K562 (cell line): ENCODE results near the gene ATRIP. TPM values are rescaled to one million over a fixed set of nuclear protein-coding genes. Genes with fewer than 3 reads are reported as not detected.

Experiments
- ATAC-seq: fragments of 200-7000 bp; cut with Tn5 transposase; 3 replicates; pipeline ENCODE4 v1.9.1; 2020; ENCODE audit warnings: moderate library complexity
- BruUV-seq: library from RNA; stranded (reverse); fragments of 400-500 nt; replicated peaks from 2 replicates; lab custom pipeline; 2021; lab: Mats Ljungman, UMichigan
- CTCF ChIA-PET: fragments of 300-600 bp; formaldehyde crosslinking; extraction: SDS; loops from one replicate; lab custom pipeline; 2021; ENCODE audit warnings: low intra/inter-chr PET ratio; lab: Yijun Ruan, JAX
- POLR2A ChIA-PET: fragments of 300-600, 350-650 bp; sonication (Branson Sonifier 250); formaldehyde crosslinking; extraction: SDS; loops from one replicate; lab custom pipeline; 2021; ENCODE audit warnings: antibody characterized with exemption, inconsistent platforms; lab: Yijun Ruan, JAX
- DNase-seq, 4 experiments: peaks; one replicate each; pipeline versions ENCODE4 v3.0.0 to v3.0.0-alpha.2; 2011 to 2018; ENCODE audit warnings: low spot score in 3 of 4, mixed read lengths in 3 of 4; ENCODE audit errors: extremely low read depth in 1 of 4
- FAIRE-seq: peaks from 2 replicates; lab custom pipeline; 2011; peaks lifted over from hg19 to GRCh38; lab: Jason Lieb, UNC
- H2AFZ ChIP-seq: 2 replicates; pipeline ENCODE4 v1.6.0; 2011; ENCODE audit warnings: low read depth, low read length, control low read depth, inconsistent platforms
- H3K27ac ChIP-seq: fragments of 200-600 bp; 3 replicates; pipeline ENCODE4 v1.8.0; 2011; ENCODE audit warnings: low read depth, mild to moderate bottlenecking, control low read depth, inconsistent platforms, low read length, moderate library complexity, mixed read lengths; ENCODE audit errors: extremely low read depth
- H3K27me3 ChIP-seq, 2 experiments: fragments of 300-600 bp in 1 of 2; 2 replicates in 1 of 2; 3 replicates in 1 of 2; pipeline versions ENCODE4 v1.6.0 to v1.8.0; 2011; ENCODE audit warnings: inconsistent platforms in 2 of 2, low read length in 2 of 2, mild to moderate bottlenecking in 1 of 2, mixed read lengths in 1 of 2, moderate library complexity in 1 of 2; ENCODE audit not compliant: control insufficient read depth in 2 of 2, insufficient read depth in 2 of 2
- H3K36me3 ChIP-seq: fragments of 300-600 bp; 3 replicates; pipeline ENCODE4 v1.8.0; 2011; ENCODE audit warnings: mild to moderate bottlenecking, low read length, inconsistent platforms; ENCODE audit not compliant: control insufficient read depth, insufficient read depth
- H3K4me1 ChIP-seq, 2 experiments: fragments of 200-600 bp in 1 of 2; replicated peaks in 1 of 2; 2 replicates in 1 of 2; 3 replicates in 1 of 2; pipeline versions ENCODE4 v1.5.1 to v1.8.0; 2011; ENCODE audit warnings: inconsistent platforms in 2 of 2, low read length in 2 of 2, mild to moderate bottlenecking in 1 of 2, mixed read lengths in 1 of 2, moderate library complexity in 1 of 2; ENCODE audit not compliant: control insufficient read depth in 2 of 2, insufficient read depth in 2 of 2
- H3K4me2 ChIP-seq: 2 replicates; pipeline ENCODE4 v1.6.1; 2011; ENCODE audit warnings: low read length, control low read depth, inconsistent platforms, mixed read lengths; ENCODE audit not compliant: insufficient read depth
- H3K4me3 ChIP-seq: fragments of 200-600 bp; sonication (generic), shearing (Covaris generic); 2 replicates; pipeline ENCODE4 v1.5.1; 2016; ENCODE audit warnings: control low read depth, inconsistent platforms
- H3K79me2 ChIP-seq: fragments of 200-600 bp; 3 replicates; pipeline ENCODE4 v1.8.0; 2011; ENCODE audit warnings: low read length, inconsistent platforms; ENCODE audit not compliant: control insufficient read depth, insufficient read depth
- H3K9ac ChIP-seq, 2 experiments: 2 replicates each; pipeline versions ENCODE4 v1.6.0 to v1.6.1; 2011; ENCODE audit warnings: low read depth in 2 of 2, low read length in 2 of 2, control low read depth in 1 of 2, inconsistent platforms in 1 of 2, mild to moderate bottlenecking in 1 of 2, mixed read lengths in 1 of 2; ENCODE audit not compliant: insufficient read depth in 1 of 2
- H3K9me1 ChIP-seq: one replicate; pipeline ENCODE4 v1.6.0; 2011; ENCODE audit warnings: inconsistent platforms, mild to moderate bottlenecking, low read length, moderate library complexity; ENCODE audit not compliant: control insufficient read depth, insufficient read depth
- H3K9me3 ChIP-seq: replicated peaks from 2 replicates; pipeline ENCODE4 v1.5.1; 2011; ENCODE audit warnings: low read depth, low read length, inconsistent platforms; ENCODE audit not compliant: control insufficient read depth, insufficient read depth
- H4K20me1 ChIP-seq: replicated peaks from 2 replicates; pipeline ENCODE4 v1.6.1; 2011; ENCODE audit warnings: low read length, inconsistent platforms, mixed read lengths; ENCODE audit not compliant: control insufficient read depth, insufficient read depth
- NFE2 ChIP-seq: IDR thresholded peaks from 2 replicates; pipeline ENCODE4 v1.6.1; 2014; ENCODE audit warnings: antibody characterized with exemption, low read depth
- RAD51 ChIP-seq: fragments of 450-650 bp; IDR thresholded peaks from 2 replicates; pipeline ENCODE4 v1.7.1; 2016; ENCODE audit warnings: low read depth, mild to moderate bottlenecking, borderline replicate concordance
- TGIF2 ChIP-seq: sonication (generic); formaldehyde crosslinking; IDR thresholded peaks from 2 replicates; pipeline ENCODE4 v1.8.1; 2022; ENCODE audit warnings: mild to moderate bottlenecking, missing genetic modification reagents, moderate library complexity
- WGBS: fragments of 100-300 bp; shearing (Covaris generic); methylation state at CpG from one replicate; pipeline ENCODE4 v1.1.6; 2016; ENCODE audit warnings: low coverage, mixed read lengths; ENCODE audit not compliant: insufficient coverage; ENCODE audit errors: missing lambda C conversion rate; 5-methylcytosine and 5-hydroxymethylcytosine counted together
- in situ Hi-C: fragments of 300-500 bp; cut with MboI; formaldehyde crosslinking; loops from 4 replicates; pipeline ENCODE4 v1.15.0; 2018; ENCODE audit warnings: inconsistent platforms, mixed read lengths
- intact Hi-C: fragments of 100-400 bp; cut with micrococcal nuclease; formaldehyde crosslinking; loops from 2 replicates; pipeline ENCODE4 v1.14.2; 2022
- polyA plus RNA-seq, 8 experiments: library from polyadenylated mRNA; depleted of rRNA in 4 of 8; stranded (reverse) in 5 of 8; unstranded in 3 of 8; fragments of >200 nt; fragmentation: Nextera tagmentation in 2 of 8; fragmentation: Illumina TruSeq in 1 of 8; extraction: Ambion mirVana in 2 of 8; extraction: Trizol in 1 of 8; gene quantifications; 2 replicates each; pipeline versions ENCODE4 v1.2.1 to v1.2.3, GENCODE V29; 2011 to 2014; ENCODE audit warnings: inconsistent platforms in 1 of 8, missing spikeins in 1 of 8
- total RNA-seq, 7 experiments: library from RNA; depleted of rRNA in 6 of 7; stranded (reverse); fragments of >200 nt in 6 of 7; fragmentation: Illumina TruSeq in 2 of 7; extraction: Trizol in 2 of 7; gene quantifications; 2 replicates each; pipeline versions ENCODE4 v1.2.1 to v1.2.3, GENCODE V29; 2011 to 2021; ENCODE audit warnings: low replicate concordance in 1 of 7
- TF ChIP-seq, protein P1 (sequence below): sonication (generic); formaldehyde crosslinking; IDR thresholded peaks from 2 replicates; pipeline ENCODE4 v1.4.0; 2020; ENCODE audit warnings: mild to moderate bottlenecking, missing genetic modification reagents
- TF ChIP-seq, protein P2 (sequence below): fragments of 200-600 bp; sonication (generic); IDR thresholded peaks from one replicate; pipeline ENCODE4 v1.6.1; 2012; ENCODE audit warnings: mild to moderate bottlenecking, low read depth, low read length, inconsistent platforms

The ATRIP gene
- total and polyA plus RNA-seq, 9 of the 15 experiments (the other 6 are each of a cell fraction or from before 2014, with no cell fraction given): 1.7 to 15.7 (median 10.5) TPM

DNA sequence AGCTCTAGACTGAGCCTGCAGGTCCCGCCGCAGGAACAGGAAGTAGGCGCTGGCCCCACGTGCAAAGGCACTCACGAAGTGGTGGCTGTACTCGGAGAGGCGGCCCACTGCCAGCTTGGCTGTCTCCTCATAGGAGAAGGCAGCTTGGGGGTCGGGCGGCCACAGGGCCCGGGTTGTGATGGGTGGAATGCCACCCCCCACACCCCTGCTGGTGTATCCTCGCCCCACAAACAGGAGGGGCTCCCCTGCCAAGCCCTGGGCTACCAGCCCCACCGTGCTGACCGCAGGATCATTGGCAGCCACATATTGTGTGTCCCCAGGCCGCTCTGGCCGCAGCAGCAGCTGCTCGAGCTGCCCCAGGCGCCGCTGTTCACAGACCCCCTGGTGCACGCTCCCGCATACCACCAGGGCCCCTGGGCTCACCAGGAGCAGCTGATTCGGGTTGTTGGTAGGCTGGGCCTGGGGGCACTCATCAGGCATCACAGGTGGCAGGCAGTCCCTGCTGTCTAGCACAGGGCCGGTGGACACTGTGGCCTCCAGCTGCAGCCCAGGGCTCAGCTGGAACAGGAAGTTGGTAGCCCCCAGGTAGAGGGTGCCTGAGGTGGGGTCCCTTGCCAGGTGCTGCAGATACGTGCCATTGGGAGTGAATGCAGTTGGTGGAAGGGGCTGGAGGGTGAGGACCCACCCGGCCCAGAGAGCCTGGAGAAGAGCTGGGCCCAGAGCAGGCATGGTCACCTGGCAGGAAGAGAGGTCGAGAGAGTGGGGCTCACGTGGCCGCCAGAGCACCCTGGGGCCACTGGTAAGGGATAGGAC is 22.4 kb upstream of the ATRIP start:
- TF ChIP-seq NFE2 (no peak), RAD51 (no peak), TGIF2 (no peak)
- TF ChIP-seq, protein P1, sequence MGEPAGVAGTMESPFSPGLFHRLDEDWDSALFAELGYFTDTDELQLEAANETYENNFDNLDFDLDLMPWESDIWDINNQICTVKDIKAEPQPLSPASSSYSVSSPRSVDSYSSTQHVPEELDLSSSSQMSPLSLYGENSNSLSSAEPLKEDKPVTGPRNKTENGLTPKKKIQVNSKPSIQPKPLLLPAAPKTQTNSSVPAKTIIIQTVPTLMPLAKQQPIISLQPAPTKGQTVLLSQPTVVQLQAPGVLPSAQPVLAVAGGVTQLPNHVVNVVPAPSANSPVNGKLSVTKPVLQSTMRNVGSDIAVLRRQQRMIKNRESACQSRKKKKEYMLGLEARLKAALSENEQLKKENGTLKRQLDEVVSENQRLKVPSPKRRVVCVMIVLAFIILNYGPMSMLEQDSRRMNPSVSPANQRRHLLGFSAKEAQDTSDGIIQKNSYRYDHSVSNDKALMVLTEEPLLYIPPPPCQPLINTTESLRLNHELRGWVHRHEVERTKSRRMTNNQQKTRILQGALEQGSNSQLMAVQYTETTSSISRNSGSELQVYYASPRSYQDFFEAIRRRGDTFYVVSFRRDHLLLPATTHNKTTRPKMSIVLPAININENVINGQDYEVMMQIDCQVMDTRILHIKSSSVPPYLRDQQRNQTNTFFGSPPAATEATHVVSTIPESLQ: no peak
- TF ChIP-seq, protein P2, sequence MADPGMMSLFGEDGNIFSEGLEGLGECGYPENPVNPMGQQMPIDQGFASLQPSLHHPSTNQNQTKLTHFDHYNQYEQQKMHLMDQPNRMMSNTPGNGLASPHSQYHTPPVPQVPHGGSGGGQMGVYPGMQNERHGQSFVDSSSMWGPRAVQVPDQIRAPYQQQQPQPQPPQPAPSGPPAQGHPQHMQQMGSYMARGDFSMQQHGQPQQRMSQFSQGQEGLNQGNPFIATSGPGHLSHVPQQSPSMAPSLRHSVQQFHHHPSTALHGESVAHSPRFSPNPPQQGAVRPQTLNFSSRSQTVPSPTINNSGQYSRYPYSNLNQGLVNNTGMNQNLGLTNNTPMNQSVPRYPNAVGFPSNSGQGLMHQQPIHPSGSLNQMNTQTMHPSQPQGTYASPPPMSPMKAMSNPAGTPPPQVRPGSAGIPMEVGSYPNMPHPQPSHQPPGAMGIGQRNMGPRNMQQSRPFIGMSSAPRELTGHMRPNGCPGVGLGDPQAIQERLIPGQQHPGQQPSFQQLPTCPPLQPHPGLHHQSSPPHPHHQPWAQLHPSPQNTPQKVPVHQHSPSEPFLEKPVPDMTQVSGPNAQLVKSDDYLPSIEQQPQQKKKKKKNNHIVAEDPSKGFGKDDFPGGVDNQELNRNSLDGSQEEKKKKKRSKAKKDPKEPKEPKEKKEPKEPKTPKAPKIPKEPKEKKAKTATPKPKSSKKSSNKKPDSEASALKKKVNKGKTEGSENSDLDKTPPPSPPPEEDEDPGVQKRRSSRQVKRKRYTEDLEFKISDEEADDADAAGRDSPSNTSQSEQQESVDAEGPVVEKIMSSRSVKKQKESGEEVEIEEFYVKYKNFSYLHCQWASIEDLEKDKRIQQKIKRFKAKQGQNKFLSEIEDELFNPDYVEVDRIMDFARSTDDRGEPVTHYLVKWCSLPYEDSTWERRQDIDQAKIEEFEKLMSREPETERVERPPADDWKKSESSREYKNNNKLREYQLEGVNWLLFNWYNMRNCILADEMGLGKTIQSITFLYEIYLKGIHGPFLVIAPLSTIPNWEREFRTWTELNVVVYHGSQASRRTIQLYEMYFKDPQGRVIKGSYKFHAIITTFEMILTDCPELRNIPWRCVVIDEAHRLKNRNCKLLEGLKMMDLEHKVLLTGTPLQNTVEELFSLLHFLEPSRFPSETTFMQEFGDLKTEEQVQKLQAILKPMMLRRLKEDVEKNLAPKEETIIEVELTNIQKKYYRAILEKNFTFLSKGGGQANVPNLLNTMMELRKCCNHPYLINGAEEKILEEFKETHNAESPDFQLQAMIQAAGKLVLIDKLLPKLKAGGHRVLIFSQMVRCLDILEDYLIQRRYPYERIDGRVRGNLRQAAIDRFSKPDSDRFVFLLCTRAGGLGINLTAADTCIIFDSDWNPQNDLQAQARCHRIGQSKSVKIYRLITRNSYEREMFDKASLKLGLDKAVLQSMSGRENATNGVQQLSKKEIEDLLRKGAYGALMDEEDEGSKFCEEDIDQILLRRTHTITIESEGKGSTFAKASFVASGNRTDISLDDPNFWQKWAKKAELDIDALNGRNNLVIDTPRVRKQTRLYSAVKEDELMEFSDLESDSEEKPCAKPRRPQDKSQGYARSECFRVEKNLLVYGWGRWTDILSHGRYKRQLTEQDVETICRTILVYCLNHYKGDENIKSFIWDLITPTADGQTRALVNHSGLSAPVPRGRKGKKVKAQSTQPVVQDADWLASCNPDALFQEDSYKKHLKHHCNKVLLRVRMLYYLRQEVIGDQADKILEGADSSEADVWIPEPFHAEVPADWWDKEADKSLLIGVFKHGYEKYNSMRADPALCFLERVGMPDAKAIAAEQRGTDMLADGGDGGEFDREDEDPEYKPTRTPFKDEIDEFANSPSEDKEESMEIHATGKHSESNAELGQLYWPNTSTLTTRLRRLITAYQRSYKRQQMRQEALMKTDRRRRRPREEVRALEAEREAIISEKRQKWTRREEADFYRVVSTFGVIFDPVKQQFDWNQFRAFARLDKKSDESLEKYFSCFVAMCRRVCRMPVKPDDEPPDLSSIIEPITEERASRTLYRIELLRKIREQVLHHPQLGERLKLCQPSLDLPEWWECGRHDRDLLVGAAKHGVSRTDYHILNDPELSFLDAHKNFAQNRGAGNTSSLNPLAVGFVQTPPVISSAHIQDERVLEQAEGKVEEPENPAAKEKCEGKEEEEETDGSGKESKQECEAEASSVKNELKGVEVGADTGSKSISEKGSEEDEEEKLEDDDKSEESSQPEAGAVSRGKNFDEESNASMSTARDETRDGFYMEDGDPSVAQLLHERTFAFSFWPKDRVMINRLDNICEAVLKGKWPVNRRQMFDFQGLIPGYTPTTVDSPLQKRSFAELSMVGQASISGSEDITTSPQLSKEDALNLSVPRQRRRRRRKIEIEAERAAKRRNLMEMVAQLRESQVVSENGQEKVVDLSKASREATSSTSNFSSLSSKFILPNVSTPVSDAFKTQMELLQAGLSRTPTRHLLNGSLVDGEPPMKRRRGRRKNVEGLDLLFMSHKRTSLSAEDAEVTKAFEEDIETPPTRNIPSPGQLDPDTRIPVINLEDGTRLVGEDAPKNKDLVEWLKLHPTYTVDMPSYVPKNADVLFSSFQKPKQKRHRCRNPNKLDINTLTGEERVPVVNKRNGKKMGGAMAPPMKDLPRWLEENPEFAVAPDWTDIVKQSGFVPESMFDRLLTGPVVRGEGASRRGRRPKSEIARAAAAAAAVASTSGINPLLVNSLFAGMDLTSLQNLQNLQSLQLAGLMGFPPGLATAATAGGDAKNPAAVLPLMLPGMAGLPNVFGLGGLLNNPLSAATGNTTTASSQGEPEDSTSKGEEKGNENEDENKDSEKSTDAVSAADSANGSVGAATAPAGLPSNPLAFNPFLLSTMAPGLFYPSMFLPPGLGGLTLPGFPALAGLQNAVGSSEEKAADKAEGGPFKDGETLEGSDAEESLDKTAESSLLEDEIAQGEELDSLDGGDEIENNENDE: no peak
- Histone ChIP-seq H4K20me1 (no peaks in the 10 kb centered on the region), H3K9me1 (no peaks in the 10 kb centered on the region), H2AFZ (no peak overlapping the region), H3K27me3 (no peaks in the 10 kb centered on the region), H3K4me2 (no peak overlapping the region), H3K27ac (no peak overlapping the region), H3K4me3 (no peak overlapping the region), H3K79me2 (no peaks in the 10 kb centered on the region; the same call in 2 of the 3 replicates), H3K36me3 (no peaks in the 10 kb centered on the region), H3K9ac (no peak overlapping the region), H3K4me1 (peaks cover 0 to 34% of the 10 kb centered on the region in 2 experiments; a peak in 2 of 5 replicates), H3K9me3 (no peaks in the 10 kb centered on the region)
- in situ Hi-C loops (no loop called here), intact Hi-C loops (no loop called here)
- DNase-seq (no peak), ATAC-seq (no peak), FAIRE-seq (no peak)
- ChIA-PET POLR2A (interaction anchor here (0.9 to 1.4 kb wide), 2 partner anchors 12 to 22 kb away, joined by 3 to 4 read pairs; partner anchors contain the start of gene ATRIP), CTCF (no interaction called here)
- no TSS peak for BruUV-seq
- 78% methylated on average over 13 of the region's 27 CpGs for WGBS
